OCI-LY1 (cell line): ENCODE results near the gene RAF1.

Source experiments
- H2AFZ ChIP-seq: fragments of 200-600 bp; sonication (generic), shearing (Covaris generic); 2 replicates; pipeline ENCODE4 v1.6.0; 2014; ENCODE audit warnings: antibody characterized with exemption, mild to moderate bottlenecking, low read length
- H3F3A ChIP-seq: fragments of 200-600 bp; sonication (generic), shearing (Covaris generic); 2 replicates; pipeline ENCODE4 v1.6.0; 2014; ENCODE audit warnings: mild to moderate bottlenecking, antibody characterized with exemption, low read length, moderate library complexity; ENCODE audit not compliant: insufficient read depth
- H3K27ac ChIP-seq: fragments of 200-600 bp; sonication (generic); 2 replicates; pipeline ENCODE4 v1.5.1; 2014; ENCODE audit warnings: low read length, mixed run types, mild to moderate bottlenecking, low read depth; ENCODE audit not compliant: poor library complexity, severe bottlenecking
- H3K27me3 ChIP-seq: fragments of 200-600 bp; sonication (generic); 2 replicates; pipeline ENCODE4 v1.6.0; 2014; ENCODE audit warnings: antibody characterized with exemption, mild to moderate bottlenecking, low read length, moderate library complexity; ENCODE audit not compliant: insufficient read depth
- H3K36me3 ChIP-seq: fragments of 200-600 bp; sonication (generic); 2 replicates; pipeline ENCODE4 v1.6.1; 2014; ENCODE audit warnings: mild to moderate bottlenecking, antibody characterized with exemption, low read length, moderate library complexity, mixed read lengths; ENCODE audit not compliant: insufficient read depth
- H3K4me1 ChIP-seq: fragments of 200-600 bp; sonication (generic); 2 replicates; pipeline ENCODE4 v1.5.1; 2014; ENCODE audit warnings: mild to moderate bottlenecking, low read length, moderate library complexity; ENCODE audit not compliant: insufficient read depth, severe bottlenecking
- H3K4me2 ChIP-seq: fragments of 200-600 bp; sonication (generic), shearing (Covaris generic); 2 replicates; pipeline ENCODE4 v1.6.1; 2014; ENCODE audit warnings: low read length
- H3K4me3 ChIP-seq: fragments of 200-600 bp; sonication (generic); 2 replicates; pipeline ENCODE4 v1.5.1; 2014; ENCODE audit warnings: low read length, low read depth, mild to moderate bottlenecking, mixed read lengths; ENCODE audit not compliant: poor library complexity, severe bottlenecking
- H3K79me2 ChIP-seq: fragments of 200-600 bp; shearing (Covaris generic); 2 replicates; pipeline ENCODE4 v1.6.1; 2016; ENCODE audit warnings: mixed run types, low read length, mixed read lengths; ENCODE audit not compliant: insufficient read depth
- H3K9ac ChIP-seq: fragments of 200-600 bp; sonication (generic), shearing (Covaris generic); 2 replicates; pipeline ENCODE4 v1.6.1; 2014; ENCODE audit warnings: mild to moderate bottlenecking, low read length, mixed read lengths
- H3K9me2 ChIP-seq: fragments of 200-600 bp; sonication (generic), shearing (Covaris generic); 2 replicates; pipeline ENCODE4 v1.6.1; 2014; ENCODE audit warnings: low read depth, mild to moderate bottlenecking, low read length, mixed read lengths
- H3K9me3 ChIP-seq: fragments of 200-600 bp; shearing (Covaris generic); 2 replicates; pipeline ENCODE4 v1.6.1; 2014; ENCODE audit warnings: low read length, mixed read lengths
- H4K20me1 ChIP-seq: fragments of 200-600 bp; sonication (generic), shearing (Covaris generic); 2 replicates; pipeline ENCODE4 v1.6.0; 2016; ENCODE audit warnings: mild to moderate bottlenecking, low read length; ENCODE audit not compliant: insufficient read depth
- EZH2 ChIP-seq: fragments of 200-600 bp; sonication (generic), shearing (Covaris generic); IDR thresholded peaks from 2 replicates; pipeline ENCODE4 v1.8.0; 2017; ENCODE audit warnings: borderline replicate concordance, mixed run types, mild to moderate bottlenecking, antibody characterized with exemption, low read length, moderate library complexity, mixed read lengths
- TF ChIP-seq, protein P1 (sequence below): fragments of 200-600 bp; sonication (generic), shearing (Covaris generic); IDR thresholded peaks from 2 replicates; pipeline ENCODE4 v1.5.1; 2017; ENCODE audit warnings: mild to moderate bottlenecking, antibody characterized with exemption, low read length, moderate library complexity, mixed read lengths

The RAF1 gene

DNA sequence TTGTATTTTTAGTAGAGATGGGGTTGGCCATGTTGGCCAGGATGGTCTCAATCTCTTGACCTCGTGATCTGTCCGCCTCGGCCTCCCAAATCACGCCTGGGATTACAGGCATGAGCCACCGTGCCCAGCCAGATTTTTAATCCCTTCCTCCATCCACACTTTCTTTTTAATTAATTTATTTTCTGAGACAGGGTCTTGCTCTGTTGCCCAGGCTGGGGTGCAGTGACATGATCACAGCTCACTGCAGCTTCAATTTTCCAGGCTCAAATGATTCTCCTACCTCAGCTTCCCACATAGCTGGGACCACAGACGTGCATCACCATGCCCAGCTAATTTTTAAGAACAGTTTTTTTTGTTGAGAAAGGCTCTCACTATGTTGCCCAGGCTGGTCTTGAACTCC, 43.6 kb downstream of the RAF1 start:
- Histone ChIP-seq H3K27me3 (no peaks in the 10 kb centered on the region), H3K9ac (no peak overlapping the region), H3K27ac (no peak overlapping the region), H3K36me3 (peaks cover 32% of the 10 kb centered on the region), H3K9me2 (no peaks in the 10 kb centered on the region), H4K20me1 (no peaks in the 10 kb centered on the region), H3K9me3 (no peaks in the 10 kb centered on the region), H3K4me1 (peaks cover 8% of the 10 kb centered on the region), H3K79me2 (peaks cover 66% of the 10 kb centered on the region), H2AFZ (no peak overlapping the region), H3K4me2 (no peak overlapping the region), H3K4me3 (no peak overlapping the region), H3F3A (no peaks in the 10 kb centered on the region)
- TF ChIP-seq, protein P1, sequence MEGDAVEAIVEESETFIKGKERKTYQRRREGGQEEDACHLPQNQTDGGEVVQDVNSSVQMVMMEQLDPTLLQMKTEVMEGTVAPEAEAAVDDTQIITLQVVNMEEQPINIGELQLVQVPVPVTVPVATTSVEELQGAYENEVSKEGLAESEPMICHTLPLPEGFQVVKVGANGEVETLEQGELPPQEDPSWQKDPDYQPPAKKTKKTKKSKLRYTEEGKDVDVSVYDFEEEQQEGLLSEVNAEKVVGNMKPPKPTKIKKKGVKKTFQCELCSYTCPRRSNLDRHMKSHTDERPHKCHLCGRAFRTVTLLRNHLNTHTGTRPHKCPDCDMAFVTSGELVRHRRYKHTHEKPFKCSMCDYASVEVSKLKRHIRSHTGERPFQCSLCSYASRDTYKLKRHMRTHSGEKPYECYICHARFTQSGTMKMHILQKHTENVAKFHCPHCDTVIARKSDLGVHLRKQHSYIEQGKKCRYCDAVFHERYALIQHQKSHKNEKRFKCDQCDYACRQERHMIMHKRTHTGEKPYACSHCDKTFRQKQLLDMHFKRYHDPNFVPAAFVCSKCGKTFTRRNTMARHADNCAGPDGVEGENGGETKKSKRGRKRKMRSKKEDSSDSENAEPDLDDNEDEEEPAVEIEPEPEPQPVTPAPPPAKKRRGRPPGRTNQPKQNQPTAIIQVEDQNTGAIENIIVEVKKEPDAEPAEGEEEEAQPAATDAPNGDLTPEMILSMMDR: no peak
- no peak for TF ChIP-seq EZH2

DNA sequence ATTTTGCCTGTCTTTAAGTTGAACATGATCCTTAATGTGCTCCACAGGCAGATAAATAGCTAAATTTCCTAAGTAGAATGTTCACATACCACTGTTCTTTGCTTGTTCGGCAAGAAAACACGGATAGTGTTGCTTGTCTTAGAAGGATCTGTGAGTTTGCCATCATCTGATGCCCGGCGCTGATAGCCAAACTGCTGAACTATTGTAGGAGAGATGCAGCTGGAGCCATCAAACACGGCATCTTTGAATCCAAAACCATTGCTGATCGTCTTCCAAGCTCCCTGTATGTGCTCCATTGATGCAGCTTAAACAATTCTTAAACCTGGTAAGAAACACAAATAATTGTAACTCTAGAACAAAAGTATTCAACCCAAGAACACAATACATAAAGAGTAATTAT, 45.5 kb downstream of the RAF1 start:
- Histone ChIP-seq H3K36me3 (peaks cover 44% of the 10 kb centered on the region), H3K9me3 (no peaks in the 10 kb centered on the region), H4K20me1 (no peaks in the 10 kb centered on the region)

DNA sequence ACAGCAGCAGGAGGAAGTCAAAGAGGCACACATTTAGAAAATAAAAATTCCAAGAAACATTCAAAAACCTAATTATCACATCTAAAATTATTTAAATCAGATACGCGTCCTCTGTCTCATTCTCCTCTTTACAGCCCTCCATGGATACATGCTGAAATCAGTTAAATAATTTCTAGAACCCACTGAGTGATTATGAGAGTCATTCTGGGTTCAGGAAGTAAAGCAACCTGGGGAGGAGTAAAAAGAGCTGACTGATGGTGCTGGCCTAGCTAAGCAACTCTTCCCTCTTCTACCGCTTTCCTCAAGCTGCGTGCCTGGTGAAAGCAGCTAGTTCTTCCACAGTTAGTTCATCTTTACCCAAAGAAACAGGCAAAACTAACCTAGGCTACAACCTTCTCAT, 48.7 kb downstream of the RAF1 start:
- Histone ChIP-seq H3K9me3 (no peaks in the 10 kb centered on the region), H4K20me1 (no peaks in the 10 kb centered on the region), H3K79me2 (peaks cover 35% of the 10 kb centered on the region), H3K4me1 (no peaks in the 10 kb centered on the region), H3K27me3 (no peaks in the 10 kb centered on the region), H3K27ac (no peak overlapping the region), H3F3A (no peaks in the 10 kb centered on the region), H3K4me2 (no peak overlapping the region), H3K36me3 (peaks cover 69% of the 10 kb centered on the region), H2AFZ (no peak overlapping the region), H3K9ac (no peak overlapping the region), H3K4me3 (no peak overlapping the region), H3K9me2 (no peaks in the 10 kb centered on the region)
- TF ChIP-seq EZH2: no peak
- TF ChIP-seq, protein P1: no peak

More for the DNA sequence above, 45.5 kb downstream of the RAF1 start:
- Histone ChIP-seq H3K79me2 (peaks cover 58% of the 10 kb centered on the region), H3K4me1 (peaks cover 5% of the 10 kb centered on the region), H3K4me3 (no peak overlapping the region), H3K9me2 (no peaks in the 10 kb centered on the region), H3K27ac (no peak overlapping the region), H3F3A (no peaks in the 10 kb centered on the region), H3K27me3 (no peaks in the 10 kb centered on the region), H3K4me2 (no peak overlapping the region), H3K9ac (no peak overlapping the region), H2AFZ (no peak overlapping the region)
- TF ChIP-seq, protein P1: no peak
- TF ChIP-seq EZH2: no peak
